HEK293T (cell line): Measurements from ENCODE around the gene TAS2R40.

Source experiments
- CTCF ChIA-PET: fragments of 350-600 bp; formaldehyde crosslinking; extraction: SDS; loops from one replicate; lab custom pipeline; 2021; ENCODE audit warnings: antibody characterized with exemption, inconsistent platforms; lab: Yijun Ruan, JAX
- POLR2A ChIA-PET: fragments of 350-600 bp; formaldehyde crosslinking; extraction: SDS; loops from one replicate; lab custom pipeline; 2020; ENCODE audit warnings: antibody characterized with exemption, inconsistent platforms; lab: Yijun Ruan, JAX
- DNase-seq: peaks from one replicate; pipeline ENCODE4 v3.0.0; 2012; ENCODE audit warnings: mixed read lengths; ENCODE audit errors: extremely low spot score
- ARNT ChIP-seq: fragments of 450-650 bp; IDR thresholded peaks from 2 replicates; pipeline ENCODE4 v1.6.1; 2017; ENCODE audit warnings: mild to moderate bottlenecking
- BHLHE40 ChIP-seq: fragments of 450-650 bp; IDR thresholded peaks from 2 replicates; pipeline ENCODE4 v1.6.1; 2016; ENCODE audit warnings: mild to moderate bottlenecking, moderate library complexity, borderline replicate concordance
- CTBP1 ChIP-seq: fragments of 450-650 bp; IDR thresholded peaks from 2 replicates; pipeline ENCODE4 v1.6.1; 2016; ENCODE audit warnings: borderline replicate concordance
- ELF4 ChIP-seq: fragments of 450-650 bp; IDR thresholded peaks from 2 replicates; pipeline ENCODE4 v1.6.1; 2017; ENCODE audit warnings: antibody characterized with exemption
- FOXA1 ChIP-seq: fragments of 450-650 bp; IDR thresholded peaks from 2 replicates; pipeline ENCODE4 v1.6.1; 2016; ENCODE audit warnings: mild to moderate bottlenecking
- FOXK2 ChIP-seq: fragments of 450-650 bp; IDR thresholded peaks from 2 replicates; pipeline ENCODE4 v1.6.1; 2016; ENCODE audit warnings: mild to moderate bottlenecking
- FOXM1 ChIP-seq: fragments of 450-650 bp; IDR thresholded peaks from 2 replicates; pipeline ENCODE4 v1.6.1; 2017; ENCODE audit warnings: mild to moderate bottlenecking, borderline replicate concordance
- HDGF ChIP-seq: fragments of 450-650 bp; IDR thresholded peaks from 2 replicates; pipeline ENCODE4 v1.6.1; 2017; ENCODE audit warnings: antibody characterized with exemption, borderline replicate concordance
- L3MBTL2 ChIP-seq: fragments of 450-650 bp; conservative IDR thresholded peaks from 2 replicates; pipeline ENCODE4 v1.6.1; 2016; ENCODE audit warnings: mild to moderate bottlenecking
- LEF1 ChIP-seq: fragments of 450-650 bp; IDR thresholded peaks from 2 replicates; pipeline ENCODE4 v1.6.1; 2017; ENCODE audit warnings: mild to moderate bottlenecking, borderline replicate concordance
- NFRKB ChIP-seq: fragments of 450-650 bp; IDR thresholded peaks from 2 replicates; pipeline ENCODE4 v1.6.1; 2016; ENCODE audit warnings: mild to moderate bottlenecking, moderate library complexity
- SP1 ChIP-seq: fragments of 450-650 bp; IDR thresholded peaks from 2 replicates; pipeline ENCODE4 v1.6.1; 2017
- SUZ12 ChIP-seq: fragments of 450-650 bp; IDR thresholded peaks from 2 replicates; pipeline ENCODE4 v1.6.1; 2016; ENCODE audit warnings: mild to moderate bottlenecking
- TARDBP ChIP-seq: fragments of 450-650 bp; IDR thresholded peaks from 2 replicates; pipeline ENCODE4 v1.6.1; 2016
- ZNF384 ChIP-seq: fragments of 450-650 bp; IDR thresholded peaks from 2 replicates; pipeline ENCODE4 v1.6.1; 2016
- TF ChIP-seq, protein P1 (sequence below): fragments of 450-650 bp; IDR thresholded peaks from 2 replicates; pipeline ENCODE4 v1.6.1; 2016

TAS2R40 gene

GRCh38 chr7:143217806-143218205 lies 4.0 kb upstream of the TAS2R40 start:
- no peak for DNase-seq
- ChIA-PET POLR2A (no interaction called here), CTCF (no interaction called here)
- TF ChIP-seq SP1, result no peak
- TF ChIP-seq L3MBTL2, result no peak
- TF ChIP-seq FOXK2, result no peak
- TF ChIP-seq HDGF, result no peak
- TF ChIP-seq BHLHE40, result no peak
- no peak for TF ChIP-seq FOXA1
- no peak for TF ChIP-seq ARNT
- no peak for TF ChIP-seq ZNF384
- TF ChIP-seq FOXM1, result no peak
- no peak for TF ChIP-seq NFRKB
- no peak for TF ChIP-seq CTBP1
- TF ChIP-seq LEF1, result no peak

DNA sequence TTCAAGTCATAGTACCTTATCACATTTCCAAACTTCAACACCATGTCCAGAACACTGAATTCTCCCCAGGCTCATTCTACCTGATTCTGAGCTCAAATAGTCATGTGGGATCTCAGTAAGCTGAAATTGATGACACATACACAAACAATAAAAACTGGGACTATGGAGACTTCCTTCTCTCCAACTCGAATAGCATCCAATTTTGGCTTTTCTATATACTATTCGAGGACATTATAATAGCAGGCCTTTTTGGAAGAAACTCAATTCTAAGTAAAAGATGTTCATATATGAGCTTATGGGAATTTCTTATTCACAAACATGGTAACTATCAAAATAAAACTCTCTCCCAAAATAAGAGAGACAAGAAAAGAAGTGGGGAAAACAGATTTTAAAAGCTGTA lies 551 bp upstream of the TAS2R40 start:
- CTCF ChIA-PET, result interaction anchor here (1.7 to 3.8 kb wide), 2 partner anchors 19 to 348 kb away, joined by 4 to 16 read pairs; no protein-coding TSS in a partner anchor
- no peak for DNase-seq
- TF ChIP-seq L3MBTL2 (no peak), SP1 (no peak), TARDBP (no peak), FOXA1 (no peak), ARNT (no peak), ELF4 (no peak), HDGF (no peak), LEF1 (no peak), FOXK2 (no peak), SUZ12 (no peak), FOXM1 (no peak), NFRKB (no peak), ZNF384 (no peak), BHLHE40 (no peak), CTBP1 (no peak)
- TF ChIP-seq, protein P1, sequence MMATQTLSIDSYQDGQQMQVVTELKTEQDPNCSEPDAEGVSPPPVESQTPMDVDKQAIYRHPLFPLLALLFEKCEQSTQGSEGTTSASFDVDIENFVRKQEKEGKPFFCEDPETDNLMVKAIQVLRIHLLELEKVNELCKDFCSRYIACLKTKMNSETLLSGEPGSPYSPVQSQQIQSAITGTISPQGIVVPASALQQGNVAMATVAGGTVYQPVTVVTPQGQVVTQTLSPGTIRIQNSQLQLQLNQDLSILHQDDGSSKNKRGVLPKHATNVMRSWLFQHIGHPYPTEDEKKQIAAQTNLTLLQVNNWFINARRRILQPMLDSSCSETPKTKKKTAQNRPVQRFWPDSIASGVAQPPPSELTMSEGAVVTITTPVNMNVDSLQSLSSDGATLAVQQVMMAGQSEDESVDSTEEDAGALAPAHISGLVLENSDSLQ, result no peak
- POLR2A ChIA-PET, result no interaction called here

GRCh38 chr7:143222782-143223181 lies 945 bp downstream of the TAS2R40 start:
- no peak for DNase-seq
- ChIA-PET CTCF (interaction anchor here (0.6 kb wide), 1 partner anchor 1163 kb away, joined by 3 read pairs; no protein-coding TSS in a partner anchor), POLR2A (no interaction called here)
- TF ChIP-seq NFRKB, result no peak

GRCh38 chr7:143223784-143224183 lies 1.9 kb downstream of the TAS2R40 start:
- no peak for TF ChIP-seq TARDBP
- TF ChIP-seq SP1, result no peak
- TF ChIP-seq ARNT, result no peak
- no peak for TF ChIP-seq FOXK2
- no peak for TF ChIP-seq L3MBTL2
- no peak for TF ChIP-seq LEF1
- no peak for TF ChIP-seq NFRKB
- TF ChIP-seq CTBP1, result no peak
- no peak for TF ChIP-seq ZNF384
- no peak for DNase-seq
- POLR2A ChIA-PET, result no interaction called here
- CTCF ChIA-PET, result interaction anchor here (1.9 kb wide), 1 partner anchor 9 kb away, joined by 10 read pairs; no protein-coding TSS in a partner anchor

DNA sequence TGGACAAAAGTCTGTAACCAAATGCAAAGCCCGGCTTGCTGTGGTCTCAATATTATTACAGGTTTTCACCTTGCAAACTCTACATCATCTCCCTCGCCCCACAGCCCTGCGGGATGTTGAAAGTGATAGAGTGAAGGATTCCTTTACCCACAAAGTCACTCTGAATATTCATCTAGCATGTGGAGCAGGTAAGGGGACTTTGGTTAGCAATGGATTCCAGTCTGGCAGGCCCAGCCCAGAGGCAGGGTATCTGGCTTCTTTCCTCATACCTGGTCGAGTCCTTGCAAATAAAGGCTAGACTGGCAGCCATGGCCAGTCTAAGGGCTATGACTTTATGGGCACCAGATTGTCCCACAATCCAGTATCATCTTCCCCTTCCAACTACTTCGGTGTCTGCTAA lies 3.2 kb downstream of the TAS2R40 start:
- CTCF ChIA-PET, result interaction anchor here (1.9 kb wide), 1 partner anchor 10 kb away, joined by 10 read pairs; no protein-coding TSS in a partner anchor
- POLR2A ChIA-PET, result no interaction called here
- no peak for TF ChIP-seq BHLHE40
- TF ChIP-seq ARNT, result no peak
- no peak for DNase-seq

GRCh38 chr7:143227806-143228205 lies 6.0 kb downstream of the TAS2R40 start:
- POLR2A ChIA-PET, result no interaction called here
- DNase-seq, result no peak
- no peak for TF ChIP-seq SP1
- TF ChIP-seq LEF1, result no peak
- no peak for TF ChIP-seq ZNF384
- no peak for TF ChIP-seq BHLHE40
- TF ChIP-seq SUZ12, result no peak
- no peak for TF ChIP-seq TARDBP
- no peak for TF ChIP-seq CTBP1
- TF ChIP-seq L3MBTL2, result no peak
- TF ChIP-seq ELF4, result no peak
- no peak for TF ChIP-seq FOXA1
- TF ChIP-seq, protein P1, result no peak
- TF ChIP-seq FOXM1, result no peak
- no peak for TF ChIP-seq NFRKB
- TF ChIP-seq ARNT, result no peak
- TF ChIP-seq HDGF, result no peak
- TF ChIP-seq FOXK2, result no peak
- CTCF ChIA-PET, result interaction anchor here (1.8 to 3.0 kb wide), 2 partner anchors 13 kb away, joined by 6 to 13 read pairs; no protein-coding TSS in a partner anchor
